Measurements from ENCODE around the gene VAT1L.
A peak's percentile ranks its signal among the peaks of the same experiment; 100 is the strongest.
"Not testable (repeated sequence)": the region's sequence is repeated elsewhere in the genome, so short reads cannot be mapped to it uniquely, and the experiment has no call there.

The VAT1L gene

DNA sequence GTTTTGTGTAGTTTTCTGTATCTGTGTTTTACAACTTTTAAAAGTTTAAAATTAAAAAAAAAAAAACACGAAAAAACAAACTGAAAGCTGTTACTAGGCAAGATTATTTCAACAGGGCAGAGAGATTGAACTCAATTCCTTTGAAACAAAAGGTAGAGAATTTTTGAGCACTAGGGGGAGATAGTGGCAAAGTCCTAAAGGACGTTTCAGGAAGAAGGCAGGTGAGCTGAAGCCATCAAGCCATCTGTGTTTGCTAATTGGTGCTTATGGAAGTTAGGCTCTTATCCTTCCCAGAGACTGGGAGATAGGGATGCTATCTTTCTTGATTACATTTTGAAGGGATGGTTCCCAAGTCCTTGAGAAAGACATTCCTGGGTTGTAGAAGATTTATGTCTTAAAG lies 163.4 kb downstream of the VAT1L start:
- DNase-seq (ENCODE audit: low read depth in 2 of 2): no peak

DNA sequence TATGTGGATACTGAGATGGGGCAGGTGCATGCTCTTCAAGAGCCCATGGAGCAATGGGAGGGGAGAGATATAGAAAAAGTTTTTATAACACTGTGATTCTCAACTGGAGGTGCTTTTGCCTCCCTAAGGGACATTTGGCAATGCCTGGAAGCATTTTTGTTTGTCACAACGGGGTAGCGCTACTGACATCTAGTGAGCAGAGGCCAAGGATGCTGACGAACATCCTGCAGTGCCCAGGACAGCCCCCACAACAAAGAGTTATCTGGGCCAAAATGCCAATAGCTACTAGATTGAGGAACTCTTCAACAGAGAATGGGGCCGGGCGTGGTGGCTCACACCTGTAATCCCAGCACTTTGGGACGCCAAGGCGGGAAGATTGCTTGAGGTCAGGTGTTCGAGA lies 166.8 kb downstream of the VAT1L start:
- no peak for DNase-seq (ENCODE audit: low read depth in 2 of 2)

DNA sequence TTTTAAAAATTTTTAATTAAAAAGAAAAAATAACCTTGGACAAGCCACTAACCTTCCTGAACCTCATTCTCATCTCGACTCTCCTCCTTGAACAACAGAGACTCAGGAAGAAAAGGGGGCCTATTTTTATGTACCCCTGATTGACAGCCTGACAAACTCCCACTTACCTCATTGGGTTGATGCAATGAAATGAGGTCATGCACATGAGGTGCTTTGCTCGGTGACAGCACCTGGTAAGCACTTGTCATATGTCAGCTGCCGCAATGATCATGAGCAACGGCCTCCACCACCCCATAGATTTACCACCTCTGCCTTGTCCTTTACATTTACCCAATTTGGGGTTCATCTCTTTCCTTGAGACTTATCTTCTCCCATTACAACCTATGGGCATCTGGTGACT lies 167.9 kb downstream of the VAT1L start:
- DNase-seq (ENCODE audit: low read depth in 2 of 2): no peak

DNA sequence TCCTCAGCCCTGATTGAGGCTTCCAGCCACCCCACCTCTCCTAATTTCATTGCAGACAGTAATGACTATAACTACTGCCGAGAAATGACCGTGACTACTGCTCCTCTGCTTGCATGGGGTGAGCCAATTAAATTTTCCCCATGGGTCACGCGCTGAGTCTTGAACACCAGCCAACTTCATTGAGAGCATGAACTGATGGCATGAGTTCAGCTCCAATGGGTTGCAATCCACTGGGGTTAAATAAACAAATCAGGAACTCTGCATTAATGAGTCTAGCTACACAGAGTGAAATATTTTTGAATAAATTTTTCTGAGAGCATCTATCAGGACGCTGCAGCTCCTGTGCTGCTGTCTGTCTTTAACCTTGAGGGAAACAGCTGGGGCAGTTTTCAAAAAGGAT lies 172.4 kb downstream of the VAT1L start:
- no peak for DNase-seq (ENCODE audit: low read depth in 2 of 2)

DNA sequence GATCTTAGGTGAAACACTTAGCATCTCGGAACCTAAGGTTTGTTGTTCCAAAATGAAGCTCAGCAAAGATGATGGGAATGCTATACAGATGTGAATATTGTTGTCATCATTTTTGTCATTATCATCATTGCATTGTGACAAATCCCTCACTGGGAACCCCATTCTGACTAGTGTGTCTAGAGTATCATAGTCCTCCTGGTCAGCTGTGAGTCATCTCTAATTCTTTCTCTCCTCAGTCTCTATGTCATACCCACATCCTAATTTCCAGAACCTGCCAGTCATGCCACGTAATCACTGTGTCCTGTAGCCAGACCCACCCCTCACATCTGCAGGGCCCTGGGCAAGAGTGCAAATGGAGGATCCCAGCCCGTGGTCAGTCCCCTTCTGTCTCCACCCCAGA lies 173.4 kb downstream of the VAT1L start:
- DNase-seq (ENCODE audit: low read depth in 2 of 2): no peak

DNA sequence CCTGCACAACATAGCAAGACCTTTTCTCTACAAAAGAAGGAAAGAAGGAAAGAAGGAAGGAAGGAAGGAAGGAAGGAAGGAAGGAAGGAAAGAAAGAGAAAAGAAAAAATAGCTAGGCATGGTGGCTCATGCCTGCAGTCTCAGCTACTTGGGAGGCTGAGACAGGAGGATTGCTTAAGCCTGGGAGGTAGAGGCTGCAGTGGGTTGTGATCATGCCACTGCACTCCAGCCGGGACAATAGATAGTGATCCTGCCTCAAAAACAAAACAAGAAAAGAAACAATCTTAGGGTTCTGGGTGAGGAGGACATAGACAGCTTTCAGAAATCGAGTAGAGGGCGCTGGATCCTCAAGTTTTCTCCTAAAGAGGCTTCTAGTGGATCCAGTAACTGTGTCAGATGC lies 174.3 kb downstream of the VAT1L start:
- DNase-seq (ENCODE audit: low read depth in 2 of 2): no peak

DNA sequence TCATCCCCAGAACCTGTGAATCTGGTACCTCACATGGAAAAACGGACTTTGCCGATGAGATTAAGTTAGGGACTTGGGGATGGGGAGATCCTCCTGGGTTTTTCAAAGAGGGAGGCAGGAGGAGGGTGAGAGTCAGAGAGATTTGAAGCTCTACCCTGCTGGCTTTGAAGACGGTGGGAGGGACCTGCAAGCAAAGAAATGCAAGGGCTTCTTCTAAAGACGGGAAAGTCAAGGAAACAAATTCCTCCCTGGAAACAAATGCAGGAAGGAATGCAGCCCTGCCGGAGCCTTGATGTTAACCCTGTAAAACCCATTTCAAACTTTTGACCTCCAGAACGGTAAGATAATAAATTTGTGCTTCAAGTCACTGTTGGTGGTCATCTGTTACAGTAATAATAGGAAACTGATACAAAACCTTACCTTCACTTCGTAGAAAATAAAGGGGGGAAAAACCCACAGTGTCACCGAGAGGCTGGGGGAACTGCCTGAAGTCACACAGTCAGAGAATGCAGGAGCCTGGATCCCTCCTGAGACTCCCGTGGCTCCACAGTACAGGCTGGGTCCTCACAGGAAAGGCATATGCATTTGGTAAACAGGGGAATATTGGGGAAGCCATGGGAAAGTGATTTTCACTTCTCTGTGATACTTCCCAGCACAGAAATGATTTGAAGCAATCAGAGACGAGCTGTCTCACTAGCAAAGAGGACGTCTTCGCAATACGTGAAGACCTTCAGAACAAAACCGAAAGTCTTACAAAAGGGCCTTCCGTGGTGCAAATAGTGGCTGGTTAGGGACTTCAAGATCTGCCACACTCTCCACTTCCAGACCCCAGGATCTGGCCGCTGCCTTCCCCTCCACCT lies 175.1 kb downstream of the VAT1L start:
- DNase-seq (ENCODE audit: low read depth in 2 of 2): no peak

DNA sequence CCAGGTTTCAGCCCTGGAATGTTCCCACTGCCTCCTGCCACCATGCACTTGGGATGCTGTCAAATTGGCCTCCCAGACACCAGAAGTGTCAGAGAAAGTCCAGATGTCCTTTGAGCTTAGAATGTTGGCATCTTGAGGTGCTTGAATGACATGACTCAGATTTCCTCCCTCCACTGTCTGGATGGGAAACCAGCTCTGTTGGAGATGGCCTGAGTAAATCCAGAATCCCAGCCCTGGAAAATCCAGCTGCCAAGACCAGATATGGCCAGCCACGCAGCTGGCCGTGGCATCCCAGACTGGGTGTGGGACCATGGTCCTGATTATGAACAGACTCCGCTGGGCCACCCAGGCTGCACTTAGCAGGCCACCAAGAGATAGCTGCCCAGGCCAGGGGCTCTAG lies 177.0 kb downstream of the VAT1L start:
- no peak for DNase-seq (ENCODE audit: low read depth in 2 of 2)

DNA sequence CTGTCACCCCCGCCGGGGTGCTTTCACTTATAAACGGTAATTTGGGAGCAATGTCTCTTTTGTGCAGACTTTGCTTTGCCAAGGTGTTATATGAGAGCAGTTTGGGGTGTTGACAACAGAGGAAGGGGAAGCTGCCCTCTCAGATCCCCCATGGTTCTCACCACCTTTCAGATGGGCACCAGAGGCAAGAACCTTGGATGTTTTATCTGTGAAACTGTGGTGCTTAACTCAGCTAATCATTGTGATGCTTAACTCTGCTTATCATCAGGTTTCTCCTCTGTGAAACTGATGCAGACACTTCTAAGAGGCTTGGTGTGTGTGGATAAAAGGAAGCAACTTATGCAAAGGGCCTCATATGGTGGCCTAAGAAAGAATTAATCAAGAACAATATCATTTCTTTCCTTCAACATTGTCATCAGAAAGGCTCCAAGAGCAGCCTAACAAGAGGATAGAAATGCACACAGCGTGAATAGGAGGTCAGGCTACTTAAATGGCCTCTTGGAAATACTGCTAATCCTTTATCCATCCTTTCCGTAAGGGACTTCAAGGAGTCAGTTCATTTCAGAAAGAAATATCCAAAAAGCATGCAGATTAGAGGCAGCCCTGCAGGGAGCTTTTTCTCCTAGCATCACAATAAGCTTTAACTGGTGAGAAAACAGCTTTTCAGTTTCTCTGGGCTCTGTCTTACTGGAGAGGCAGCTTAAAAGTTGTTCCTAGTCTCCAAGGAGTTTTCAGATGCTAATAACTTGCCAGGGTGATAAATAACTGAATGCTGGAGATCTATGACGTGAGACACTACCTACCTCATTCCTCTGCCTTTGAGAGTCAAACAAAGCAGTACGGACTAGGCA lies 178.9 kb downstream of the VAT1L start:
- DNase-seq (ENCODE audit: low read depth in 2 of 2): no peak

DNA sequence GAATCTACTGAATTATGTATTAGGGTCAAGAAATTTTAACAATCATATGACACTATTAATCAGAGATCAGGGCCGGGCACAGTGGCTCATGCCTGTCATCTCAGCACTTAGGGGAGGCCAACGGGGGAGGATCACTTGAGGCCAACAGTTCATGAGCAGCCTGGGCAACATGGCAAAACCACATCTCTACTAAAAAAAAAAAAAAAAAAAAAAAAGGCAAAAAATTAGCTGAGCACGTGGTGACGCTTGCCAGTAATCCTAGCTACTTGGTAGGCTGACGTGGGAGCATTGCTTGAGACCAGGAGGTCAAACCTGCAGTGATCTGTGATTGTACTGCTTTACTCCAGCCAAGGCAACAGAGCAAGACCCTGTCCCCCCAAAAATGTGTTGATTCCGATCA lies 181.5 kb downstream of the VAT1L start:
- DNase-seq (ENCODE audit: low read depth in 2 of 2): no peak

DNA sequence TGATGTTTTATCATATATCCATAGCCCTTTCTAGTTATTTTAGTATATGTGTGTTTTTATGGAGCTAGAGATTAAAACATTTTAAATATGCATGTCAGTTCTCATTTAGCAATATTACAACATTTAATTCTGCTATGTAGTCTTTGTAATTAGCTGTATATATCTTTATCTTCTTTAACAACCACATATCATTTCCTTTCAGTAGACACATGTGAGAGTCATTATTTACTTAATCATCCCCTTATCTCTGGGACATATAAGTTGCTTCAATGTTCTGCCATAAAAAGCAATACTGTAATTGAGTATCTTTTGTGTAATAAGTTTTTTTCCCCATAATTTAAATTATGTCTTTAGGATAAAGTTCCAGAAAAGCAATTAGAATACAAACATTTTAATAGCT lies 182.0 kb downstream of the VAT1L start:
- no peak for DNase-seq (ENCODE audit: low read depth in 2 of 2)

DNA sequence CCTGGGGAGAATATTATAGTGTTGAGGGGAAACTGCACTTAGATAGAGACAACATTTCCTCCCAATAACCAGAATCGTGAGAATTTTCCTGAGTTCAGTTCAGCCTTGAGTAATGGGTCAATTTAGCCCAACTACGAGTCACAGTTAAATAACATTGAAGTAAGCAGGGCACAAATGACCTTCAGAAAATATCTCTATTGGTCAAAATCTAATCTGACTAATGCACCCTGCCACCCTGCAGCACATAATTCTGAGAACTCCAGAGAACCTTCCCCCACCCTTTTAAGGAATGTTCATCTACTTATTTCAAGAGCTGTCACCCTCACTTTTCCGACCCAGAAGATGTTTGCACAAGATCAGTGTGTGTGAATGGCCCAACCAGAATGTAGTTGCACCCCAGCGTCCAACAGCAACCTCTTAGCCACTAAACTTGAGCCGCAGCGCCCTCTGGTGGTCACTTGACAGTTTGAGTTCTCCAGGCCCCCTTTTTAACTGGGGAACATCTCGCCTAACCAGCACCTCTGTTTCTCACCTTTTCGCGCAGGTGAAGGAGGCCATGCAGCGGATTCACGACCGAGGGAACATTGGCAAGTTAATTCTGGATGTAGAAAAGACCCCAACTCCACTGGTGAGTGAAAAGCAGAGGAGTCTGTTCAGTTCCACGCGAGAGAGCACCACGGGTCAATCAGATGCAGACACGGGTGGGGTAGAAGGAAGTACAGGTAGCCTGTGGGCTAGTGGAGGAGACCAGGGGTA lies 183.1 kb downstream of the VAT1L start:
- DNase-seq (ENCODE audit: low read depth in 2 of 2): peak; percentile 53 to 71

DNA sequence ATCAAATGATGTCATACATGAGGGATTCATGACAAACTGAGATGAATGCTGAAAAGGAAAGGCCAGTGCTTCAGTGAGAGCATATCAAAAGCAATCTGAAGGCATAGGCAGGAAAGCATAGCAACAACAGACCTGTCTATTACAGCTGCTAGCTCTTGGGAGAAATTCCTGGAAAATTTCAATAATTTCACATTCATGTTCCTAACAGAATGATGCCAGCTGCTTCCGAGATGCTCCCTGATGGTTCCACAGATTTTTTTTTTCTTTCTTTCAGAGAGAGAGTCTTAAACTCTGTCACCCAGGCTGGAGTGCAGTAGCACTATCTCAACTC lies 183.7 kb downstream of the VAT1L start:
- no peak for DNase-seq (ENCODE audit: low read depth in 2 of 2)

DNA sequence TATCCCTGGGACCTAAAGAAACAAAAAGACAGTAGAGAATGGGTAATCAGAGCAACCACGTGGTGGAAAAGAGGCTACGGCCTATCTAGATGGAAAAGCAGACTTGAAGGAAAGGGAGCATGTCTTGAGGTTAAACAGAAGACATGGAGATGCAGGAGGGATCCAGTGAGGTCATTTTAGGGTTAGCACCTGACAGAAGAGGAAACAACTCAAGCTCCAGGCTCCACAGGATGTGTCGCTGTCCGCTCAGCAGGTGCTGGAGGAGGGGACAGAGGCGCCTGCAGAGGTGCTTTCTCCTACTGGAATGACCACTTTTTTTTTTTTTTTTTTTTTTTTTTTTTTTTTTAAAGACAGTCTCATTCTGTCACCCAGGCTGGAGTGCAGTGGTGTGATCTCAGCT lies 186.5 kb downstream of the VAT1L start:
- no peak for DNase-seq (ENCODE audit: low read depth in 2 of 2)

DNA sequence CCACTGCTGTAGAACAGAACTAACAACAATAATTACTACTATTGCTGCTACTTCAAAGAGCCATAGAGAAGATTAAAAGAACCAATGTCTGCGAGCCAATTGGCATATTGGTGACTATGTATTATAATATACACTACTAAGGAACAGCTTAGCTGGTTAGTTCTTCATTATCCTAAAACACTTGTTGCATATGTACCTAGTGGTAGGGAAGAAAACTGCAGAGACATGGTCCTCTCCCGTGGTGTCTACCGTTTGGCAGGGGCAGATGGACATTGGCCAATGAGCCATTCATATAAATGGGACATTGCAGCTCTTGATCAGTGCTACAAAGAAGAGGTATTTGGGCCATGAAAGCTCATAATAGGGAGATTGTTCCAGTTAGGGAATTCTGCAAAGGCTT lies 187.6 kb downstream of the VAT1L start:
- no peak for DNase-seq (ENCODE audit: low read depth in 2 of 2)

DNA sequence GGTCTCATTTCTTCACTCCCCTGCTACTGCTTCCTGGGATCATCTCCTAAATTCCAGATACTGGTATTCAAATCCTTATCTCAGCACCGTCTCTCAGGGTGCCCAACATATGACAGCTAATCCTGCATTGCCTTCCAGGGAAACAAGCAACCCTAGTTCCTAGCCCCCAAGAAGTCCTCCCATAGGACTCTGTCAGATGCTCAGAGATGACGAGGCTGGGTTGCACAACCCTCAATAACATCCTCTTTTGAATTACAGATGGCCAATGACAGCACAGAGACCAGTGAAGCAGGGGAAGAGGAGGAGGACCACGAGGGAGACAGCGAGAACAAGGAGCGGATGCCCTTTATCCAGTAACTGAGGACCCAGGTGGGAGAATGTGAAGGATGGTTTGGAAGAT lies 189.0 kb downstream of the VAT1L start:
- DNase-seq (ENCODE audit: low read depth in 2 of 2): no peak

DNA sequence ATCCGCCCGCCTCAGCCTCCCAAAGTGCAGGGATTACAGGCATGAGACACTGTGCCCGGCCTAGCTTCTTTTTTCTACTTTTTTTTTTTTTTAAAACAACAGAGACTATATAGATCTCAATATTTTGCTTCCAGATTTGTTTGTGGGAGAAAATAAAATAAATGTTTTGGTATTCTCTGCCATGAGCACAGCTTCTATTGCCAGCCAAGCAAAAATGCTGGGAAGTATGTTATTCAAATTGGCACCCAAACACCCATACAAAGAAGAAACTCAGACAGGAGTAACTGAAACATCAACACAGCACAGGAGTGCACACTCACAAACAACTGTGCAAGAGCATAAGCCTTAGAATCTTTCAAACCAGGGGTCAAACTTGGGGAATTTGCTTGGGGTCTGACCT lies 196.7 kb downstream of the VAT1L start:
- no peak for DNase-seq (ENCODE audit: low read depth in 2 of 2)

DNA sequence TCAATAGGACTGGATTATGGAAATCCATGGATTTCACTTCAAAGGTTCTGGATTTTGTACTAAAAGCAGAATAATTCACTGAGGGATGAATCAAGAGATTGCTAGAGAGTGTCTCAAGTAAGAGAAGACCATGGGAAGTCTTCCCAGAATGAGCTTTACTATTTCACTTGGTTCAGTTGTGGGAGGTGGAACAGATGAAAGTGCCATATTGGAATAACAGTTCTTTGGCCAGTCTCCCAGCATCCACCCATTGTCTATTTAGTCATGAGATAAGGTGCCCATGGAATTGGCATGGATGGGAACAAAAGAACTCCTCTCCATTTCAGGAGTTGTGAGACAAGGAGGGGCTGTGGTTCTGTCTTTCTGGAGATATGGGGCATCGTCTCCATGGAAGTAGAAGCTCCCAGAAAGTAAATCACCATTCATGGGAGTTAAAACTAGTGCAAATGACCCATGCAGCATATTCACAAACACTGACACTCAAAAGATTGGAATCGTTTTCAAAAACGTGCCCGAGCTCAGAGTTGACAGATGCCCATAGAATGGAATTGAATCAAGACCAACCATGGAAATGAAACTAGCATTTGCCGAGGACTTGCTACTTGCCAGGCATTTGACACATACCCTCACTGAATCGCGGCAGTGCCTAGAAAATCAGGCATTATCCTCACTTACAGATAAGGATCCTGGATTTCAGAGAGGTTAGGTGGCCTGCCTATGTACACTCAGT lies 197.8 kb downstream of the VAT1L start:
- no peak for DNase-seq (ENCODE audit: low read depth in 2 of 2)

DNA sequence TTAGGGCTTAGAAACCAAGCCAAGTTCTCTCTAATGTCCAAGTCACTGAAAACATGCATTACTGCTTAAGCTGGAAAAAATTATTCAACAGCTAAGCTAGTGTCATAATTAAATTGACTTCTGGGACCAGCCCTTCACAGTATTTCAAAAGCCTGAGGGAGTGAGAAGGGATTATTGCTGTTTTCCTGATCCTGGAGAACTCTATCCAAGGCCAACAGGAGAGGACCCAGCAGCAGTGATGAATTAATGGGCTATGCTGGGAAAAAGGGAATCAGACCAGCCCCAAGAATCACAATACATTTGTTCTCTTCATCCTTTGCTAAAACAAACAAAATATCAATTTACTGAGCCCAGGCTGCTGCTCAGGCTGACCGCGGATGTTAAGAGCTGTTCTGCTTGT lies 199.4 kb downstream of the VAT1L start:
- no peak for DNase-seq (ENCODE audit: low read depth in 2 of 2)

DNA sequence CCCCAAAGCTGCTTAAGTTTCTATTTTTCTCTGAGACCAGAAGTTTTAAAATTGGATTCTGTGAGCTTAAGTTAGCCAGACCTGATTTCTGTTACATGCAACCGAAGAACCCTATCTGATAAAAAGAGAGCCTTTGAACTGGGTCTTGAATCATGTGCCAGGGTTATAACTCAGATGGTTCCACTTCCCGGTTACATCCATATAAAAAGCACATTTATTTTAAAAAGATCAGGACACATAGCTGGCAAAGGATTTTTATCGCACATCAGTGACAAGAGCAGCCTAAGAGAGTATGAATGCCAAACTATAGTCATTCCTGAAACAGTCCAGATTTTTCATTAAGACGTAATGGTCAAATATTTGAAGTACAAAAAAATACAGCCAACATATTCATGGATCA lies 201.5 kb downstream of the VAT1L start:
- DNase-seq (ENCODE audit: low read depth in 2 of 2): no peak

DNA sequence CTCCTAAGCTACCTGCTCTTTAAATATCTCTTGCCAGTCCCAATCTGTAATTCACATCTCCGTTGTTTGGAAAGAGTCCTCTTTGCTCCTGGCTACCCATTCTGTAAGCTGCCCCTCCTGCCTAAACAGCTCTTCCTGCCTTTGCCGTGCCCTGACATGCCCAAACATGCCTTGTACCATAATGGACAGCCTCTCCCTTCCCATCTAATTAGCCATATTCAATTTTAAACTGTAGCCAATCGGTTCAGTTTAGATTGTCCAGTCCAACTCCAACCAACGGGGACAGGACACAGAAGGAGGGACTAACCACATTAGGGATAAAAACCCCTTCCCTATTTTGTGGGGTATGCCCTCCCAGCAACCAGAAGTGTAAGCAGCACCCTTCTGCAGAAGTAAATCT lies 203.3 kb downstream of the VAT1L start:
- no peak for DNase-seq (ENCODE audit: low read depth in 2 of 2)

DNA sequence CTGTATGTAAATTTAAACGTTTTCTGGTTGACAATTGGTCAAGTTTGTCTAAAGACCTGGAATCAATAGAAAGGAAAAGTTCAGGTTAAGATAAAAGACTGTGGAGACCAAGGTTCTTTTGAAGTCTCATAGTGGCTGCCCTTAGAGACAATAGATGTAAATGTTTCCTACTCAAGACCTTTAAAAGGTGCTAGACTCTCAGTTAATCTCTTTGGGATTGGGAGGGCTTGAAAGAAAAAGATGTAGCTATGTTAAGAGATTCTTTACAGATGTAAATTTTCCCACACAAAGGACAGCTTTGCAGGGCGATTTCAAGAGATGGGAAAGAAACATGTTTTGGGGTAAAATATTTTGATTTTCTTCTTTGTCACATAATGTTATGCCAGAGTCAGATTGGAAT lies 204.0 kb downstream of the VAT1L start:
- not testable (repeated sequence) for DNase-seq (ENCODE audit: low read depth in 2 of 2)

Measured in stimulated activated CD4-positive, alpha-beta T cell treated with anti-CD3 and anti-CD28 coated beads, Interleukin-1b, Interleukin-23, amount 100 ng/mL, for 4 hours (primary cell).